ENCODE measurements around the gene HNRNPH1. TPM values are rescaled to one million over a fixed set of nuclear protein-coding genes. Genes with fewer than 3 reads are reported as not detected.

Gene HNRNPH1
- total RNA-seq, 1 donor from 2014 or later = 348 TPM

GRCh38 chr5:179564526-179564925, 58.9 kb downstream of the HNRNPH1 start:
- DNase-seq (ENCODE audit: low spot score) = no peak
- no peak for TF ChIP-seq CTCF (IDR thresholded peaks at IDR 0.05)
- Mint-ChIP-seq H3K4me1 (ENCODE audit: low read depth) (peaks cover 7% of the 10 kb centered on the region), H3K4me3 (ENCODE audit: unreplicated experiment) (no peak overlapping the region), H3K36me3 (ENCODE audit: low read depth) (peaks cover 25% of the 10 kb centered on the region), H3K9me3 (ENCODE audit: low read depth) (no peaks in the 10 kb centered on the region), H3K27me3 (ENCODE audit: low read depth) (no peaks in the 10 kb centered on the region), H3K27ac (ENCODE audit: unreplicated experiment) (no peak overlapping the region)

Other genes starting within 250 kb of the HNRNPH1 start
- 34.4 to 43.1 TPM (median 36.9 TPM) in 3 replicates for gene RUFY1, start 73.1 kb downstream of the HNRNPH1 start, total RNA-seq
- not detected in 3 replicates for gene CBY3, start 57.4 kb upstream of the HNRNPH1 start, total RNA-seq
- 695 to 849 TPM (median 699 TPM) in 3 replicates for gene CANX, start 75.3 kb upstream of the HNRNPH1 start, total RNA-seq
- 29.3 to 29.9 TPM (median 29.9 TPM) in 3 replicates for gene MAML1, start 109.2 kb upstream of the HNRNPH1 start, total RNA-seq
- gene LTC4S, start 170.3 kb upstream of the HNRNPH1 start, total RNA-seq = 1.2 to 1.7 TPM (median 1.3 TPM) in 3 replicates
- gene MGAT4B, start 183.2 kb upstream of the HNRNPH1 start, total RNA-seq = 135 to 144 TPM (median 142 TPM) in 3 replicates
- gene SQSTM1, start 197.2 kb upstream of the HNRNPH1 start, total RNA-seq = 219 to 297 TPM (median 296 TPM) in 3 replicates
- gene MRNIP, start 235.1 kb upstream of the HNRNPH1 start, total RNA-seq = 13.4 to 20.0 TPM (median 16.4 TPM) in 3 replicates